HG03060 (cell line): ENCODE results near the gene ARG1.

Experiments
- ATAC-seq: cut with Tn5 transposase; IDR thresholded peaks from one replicate; pipeline ENCODE4 v1.9.1; 2021; ENCODE audit warnings: low read depth, moderate number of reproducible peaks; ENCODE audit not compliant: unreplicated experiment

ARG1 gene

GRCh38 chr6:131575834-131576478 is 2.9 kb downstream of the ARG1 start:
- ATAC-seq, result no peak

GRCh38 chr6:131581523-131581922 is 8.5 kb downstream of the ARG1 start:
- no peak for ATAC-seq

GRCh38 chr6:131586543-131586942 is 13.5 kb downstream of the ARG1 start:
- no peak for ATAC-seq

GRCh38 chr6:131587909-131588308 is 14.9 kb downstream of the ARG1 start:
- ATAC-seq, result no peak

GRCh38 chr6:131588643-131589042 is 15.6 kb downstream of the ARG1 start:
- no peak for ATAC-seq

- ATAC-seq, result no peak
Measured at GRCh38 chr6:131592935-131593334, 19.9 kb downstream of the ARG1 start.

GRCh38 chr6:131594074-131594473 is 21.0 kb downstream of the ARG1 start:
- ATAC-seq, result no peak

GRCh38 chr6:131597446-131597845 is 24.4 kb downstream of the ARG1 start:
- no peak for ATAC-seq

- ATAC-seq, result no peak
Measured at GRCh38 chr6:131600716-131601115, 27.7 kb downstream of the ARG1 start.

GRCh38 chr6:131602781-131603312 is 29.8 kb downstream of the ARG1 start:
- ATAC-seq, result no peak

GRCh38 chr6:131613296-131613925 is 40.4 kb downstream of the ARG1 start:
- no peak for ATAC-seq

GRCh38 chr6:131615275-131615674 is 42.2 kb downstream of the ARG1 start:
- ATAC-seq, result no peak

GRCh38 chr6:131627724-131628682 is 55.0 kb downstream of the ARG1 start, which contains the start of gene MED23:
MED23 (minus strand) TSS chr6:131628242; CDS start chr6:131628049, 193 bp downstream.
- peak; percentile 95 for ATAC-seq

- no peak for ATAC-seq
Measured at GRCh38 chr6:131628726-131629125, 55.7 kb downstream of the ARG1 start.

GRCh38 chr6:131629651-131630050 is 56.6 kb downstream of the ARG1 start:
- no peak for ATAC-seq

- ATAC-seq, result no peak
Measured at GRCh38 chr6:131631625-131632289, 58.7 kb downstream of the ARG1 start.
